Choroid plexus epithelial cell (primary cell): ENCODE data around the gene EIF3D.

ENCODE experiments used
- DNase-seq: peaks from one replicate; pipeline ENCODE4 v3.0.0-alpha.2; 2010; ENCODE audit warnings: low read depth
- H3K4me3 ChIP-seq: 2 replicates; pipeline ENCODE4 v1.5.1; 2011; ENCODE audit warnings: low read depth, mild to moderate bottlenecking, control low read depth, low read length, moderate library complexity
- CTCF ChIP-seq: conservative IDR thresholded peaks from 2 replicates; pipeline ENCODE4 v1.5.1; 2011; ENCODE audit warnings: low read depth, mild to moderate bottlenecking, control low read depth, inconsistent platforms, low read length, moderate library complexity

The EIF3D gene

GRCh38 chr22:36461665-36462649 lies 67.0 kb downstream of the EIF3D start:
- H3K4me3 ChIP-seq: no peak overlapping the region
- peak; percentile 85 for DNase-seq
- TF ChIP-seq CTCF: no peak
